ENCODE data around the gene PGAM1. TPM values are rescaled to one million over a fixed set of nuclear protein-coding genes. Genes with fewer than 3 reads are reported as not detected.
A peak's percentile ranks its signal among the peaks of the same experiment; 100 is the strongest.

The PGAM1 gene
- total and polyA plus RNA-seq, 4 experiments from 2014 or later: 95.7 to 371 (median 201) TPM

DNA sequence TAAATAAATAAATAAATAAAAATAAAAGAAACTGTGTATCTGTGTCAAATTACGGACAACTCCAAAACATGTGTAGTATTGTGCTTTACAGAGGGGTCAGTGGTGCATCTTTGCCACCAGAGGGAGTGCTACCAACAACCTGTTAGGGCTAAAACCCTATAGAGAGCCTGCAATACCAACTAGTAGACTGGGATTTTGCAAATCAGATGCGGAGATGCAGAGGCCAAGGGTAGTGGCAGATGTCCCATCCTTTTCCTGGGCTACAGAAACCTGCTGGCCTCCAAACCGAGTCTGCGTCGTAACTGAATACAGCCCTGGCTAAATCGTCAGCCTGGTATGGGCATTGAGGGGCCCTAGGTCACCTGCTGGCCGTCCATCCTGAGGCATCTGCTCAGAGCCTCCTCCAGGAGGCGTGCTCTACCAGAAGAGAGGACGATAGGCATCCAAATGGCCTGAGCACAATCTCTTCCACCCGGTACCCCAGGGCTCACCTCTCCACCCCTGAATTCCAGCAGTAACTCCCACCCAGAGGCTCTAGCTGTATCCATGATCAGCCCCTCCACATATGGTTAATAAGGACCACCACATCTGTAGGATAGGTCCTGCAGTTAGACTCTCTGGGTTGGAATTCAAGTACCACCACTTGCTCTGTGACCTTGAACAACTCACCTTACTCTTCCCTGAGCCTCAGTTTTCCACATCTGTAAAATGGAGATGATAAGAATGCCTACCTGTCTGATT lies 18.6 kb upstream of the PGAM1 start:
- CTCF ChIA-PET (ENCODE audit: partially characterized antibody): interaction anchor here (0.7 to 11.1 kb wide), 19 partner anchors 8 to 172 kb away, joined by 3 to 98 read pairs (median 4); no protein-coding TSS in a partner anchor
- Histone ChIP-seq H3K27me3 (ENCODE audit: insufficient read depth, low read length) (no peaks in the 10 kb centered on the region), H3K36me3 (ENCODE audit: insufficient read depth, low read length) (no peaks in the 10 kb centered on the region), H3K4me3 (ENCODE audit: low read length in 2 of 2) (peak overlapping the region; percentile 35 to 48), H3K4me1 (ENCODE audit: insufficient read depth, low read length) (peaks cover 6% of the 10 kb centered on the region), H3K27ac (ENCODE audit: low read depth, low read length) (no peak overlapping the region), H3K9me3 (ENCODE audit: control insufficient read depth in 1 of 2, low read length in 2 of 2) (no peaks in the 10 kb centered on the region)
- Mint-ChIP-seq H3K4me3 (peak overlapping the region in 7 of 8 donors; percentile 36 to 77 (median 74)), H3K36me3 (no peaks in the 10 kb centered on the region), H3K9me3 (no peaks in the 10 kb centered on the region), H3K4me1 (peaks cover 3 to 12% (median 9%) of the 10 kb centered on the region in 4 donors), H3K27me3 (no peaks in the 10 kb centered on the region), H3K27ac (peak overlapping the region; percentile 54 to 88 (median 78))
- intact Hi-C loops (cut with micrococcal nuclease): loop anchor here (1.0 to 5.0 kb wide), 7 partner anchors 12 to 146 kb away; partner anchors contain the start of genes EXOSC1, MMS19, PGAM1 and UBTD1
- peak; percentile 74 to 78 (median 77) for DNase-seq
- POLR2A ChIA-PET (ENCODE audit: partially characterized antibody): interaction anchor here (1.0 to 1.6 kb wide), 2 partner anchors 38 to 88 kb away, joined by 3 to 4 read pairs; partner anchors contain the start of gene FRAT1

DNA sequence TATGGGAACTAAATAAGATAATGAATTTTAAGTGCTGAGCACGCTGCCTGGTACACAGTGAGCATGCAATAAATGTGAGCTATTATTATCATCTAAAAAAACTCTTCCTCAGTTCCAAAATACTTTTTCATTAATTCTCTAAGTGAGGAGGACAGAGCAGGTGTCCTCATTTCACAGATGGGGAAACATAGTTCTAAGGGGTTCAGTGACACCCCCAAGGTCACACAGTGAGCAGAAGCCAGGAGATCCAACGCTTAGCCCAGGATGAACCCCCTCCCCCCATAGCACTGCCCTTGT lies 18.1 kb upstream of the PGAM1 start:
- H3K4me1 Mint-ChIP-seq: peaks cover 5 to 15% (median 10%) of the 10 kb centered on the region in 4 donors
- DNase-seq: no peak
- Histone ChIP-seq H3K9me3 (ENCODE audit: control insufficient read depth in 1 of 2, low read length in 2 of 2) (no peaks in the 10 kb centered on the region), H3K36me3 (ENCODE audit: insufficient read depth, low read length) (no peaks in the 10 kb centered on the region), H3K4me1 (ENCODE audit: insufficient read depth, low read length) (peaks cover 10% of the 10 kb centered on the region), H3K27ac (ENCODE audit: low read depth, low read length) (no peak overlapping the region), H3K4me3 (ENCODE audit: low read length in 2 of 2) (no peak overlapping the region), H3K27me3 (ENCODE audit: insufficient read depth, low read length) (no peaks in the 10 kb centered on the region)
- H3K27me3 Mint-ChIP-seq: no peaks in the 10 kb centered on the region
- no peaks in the 10 kb centered on the region for H3K36me3 Mint-ChIP-seq
- CTCF ChIA-PET (ENCODE audit: partially characterized antibody): interaction anchor here (0.9 to 11.1 kb wide), 13 partner anchors 13 to 173 kb away, joined by 3 to 98 read pairs (median 5); no protein-coding TSS in a partner anchor
- POLR2A ChIA-PET (ENCODE audit: partially characterized antibody): interaction anchor here (1.0 to 1.6 kb wide), 2 partner anchors 37 to 88 kb away, joined by 3 to 4 read pairs; partner anchors contain the start of gene FRAT1
- no peaks in the 10 kb centered on the region for H3K9me3 Mint-ChIP-seq
- intact Hi-C loops (cut with micrococcal nuclease): loop anchor here (1.0 to 5.0 kb wide), 7 partner anchors 11 to 145 kb away; partner anchors contain the start of genes EXOSC1, MMS19, PGAM1 and UBTD1
- peak overlapping the region in 1 of 8 donors; percentile 22 for H3K4me3 Mint-ChIP-seq
- peak overlapping the region in 1 of 7 donors; percentile 60 for H3K27ac Mint-ChIP-seq

DNA sequence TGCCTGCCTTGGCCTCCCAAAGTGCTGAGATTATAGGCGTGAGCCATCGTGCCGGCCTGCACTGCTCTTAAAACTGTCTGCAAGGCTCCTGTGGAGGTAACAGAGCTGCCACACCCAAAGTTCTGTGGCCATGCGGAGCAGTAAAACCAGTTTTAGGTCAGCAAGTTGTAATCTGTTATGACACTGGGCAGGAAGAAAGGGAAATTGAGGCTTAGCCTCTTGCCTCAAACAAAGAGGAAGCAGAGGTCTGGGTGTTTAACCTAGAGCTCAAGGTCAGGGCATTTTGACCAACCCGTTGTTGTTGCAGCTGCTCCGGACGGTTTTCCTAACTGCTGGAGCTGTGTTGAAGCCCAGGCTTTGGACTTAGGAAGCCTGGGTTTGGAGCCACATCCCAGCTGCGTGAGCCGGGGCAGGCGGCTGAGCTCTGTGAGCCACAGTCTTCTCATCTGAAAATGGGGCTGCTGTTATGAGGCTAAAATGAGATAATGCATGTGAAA lies 17.4 kb upstream of the PGAM1 start:
- intact Hi-C loops (cut with micrococcal nuclease): loop anchor here (5.0 kb wide), 1 partner anchor 54 kb away; no protein-coding TSS in a partner anchor
- Mint-ChIP-seq H3K4me3 (no peak overlapping the region), H3K4me1 (peaks cover 9 to 20% (median 15%) of the 10 kb centered on the region in 4 donors), H3K36me3 (no peaks in the 10 kb centered on the region), H3K9me3 (no peaks in the 10 kb centered on the region), H3K27ac (no peak overlapping the region), H3K27me3 (no peaks in the 10 kb centered on the region)
- no peaks in the 10 kb centered on the region for H3K27me3 ChIP-seq (ENCODE audit: insufficient read depth, low read length)
- no peak for DNase-seq
- ChIA-PET POLR2A (ENCODE audit: partially characterized antibody) (interaction anchor here (1.0 to 1.1 kb wide), 2 partner anchors 15 to 37 kb away, joined by 3 to 4 read pairs; no protein-coding TSS in a partner anchor), CTCF (ENCODE audit: partially characterized antibody) (interaction anchor here (0.9 to 11.1 kb wide), 15 partner anchors 8 to 174 kb away, joined by 3 to 98 read pairs (median 3); no protein-coding TSS in a partner anchor)
- H3K4me3 ChIP-seq (ENCODE audit: low read length in 2 of 2): no peak overlapping the region
- no peak overlapping the region for H3K27ac ChIP-seq (ENCODE audit: low read depth, low read length)
- H3K4me1 ChIP-seq (ENCODE audit: insufficient read depth, low read length): peaks cover 15% of the 10 kb centered on the region
- H3K36me3 ChIP-seq (ENCODE audit: insufficient read depth, low read length): no peaks in the 10 kb centered on the region
- H3K9me3 ChIP-seq (ENCODE audit: control insufficient read depth in 1 of 2, low read length in 2 of 2): no peaks in the 10 kb centered on the region

DNA sequence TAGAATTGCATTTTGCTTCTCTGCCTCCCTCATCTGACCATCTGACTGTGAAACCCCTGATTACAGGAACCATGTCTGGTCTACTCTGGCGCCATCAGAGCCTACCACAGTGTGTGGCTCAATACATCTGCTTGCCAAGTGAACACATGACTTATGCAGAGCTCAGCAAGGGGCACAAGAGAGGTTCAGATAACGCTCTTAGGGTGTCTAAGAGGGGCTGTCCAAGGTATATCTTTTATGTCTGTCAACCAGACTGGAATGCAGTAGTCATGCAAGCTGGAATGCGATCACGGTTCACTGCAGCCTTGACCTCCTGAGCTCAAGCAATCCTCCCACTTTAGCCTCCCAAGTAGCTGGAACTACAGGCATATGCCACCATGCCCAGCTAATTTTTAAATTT lies 14.6 kb upstream of the PGAM1 start:
- ChIA-PET POLR2A (ENCODE audit: partially characterized antibody) (interaction anchor here (0.8 to 2.2 kb wide), 2 partner anchors 16 to 23 kb away, joined by 3 to 7 read pairs; no protein-coding TSS in a partner anchor), CTCF (ENCODE audit: partially characterized antibody) (interaction anchor here (4.5 to 11.1 kb wide), 3 partner anchors 8 to 143 kb away, joined by 40 to 98 read pairs (median 75); partner anchors contain the start of gene RRP12)
- Histone ChIP-seq H3K4me1 (ENCODE audit: insufficient read depth, low read length) (peaks cover 35% of the 10 kb centered on the region), H3K36me3 (ENCODE audit: insufficient read depth, low read length) (no peaks in the 10 kb centered on the region), H3K27ac (ENCODE audit: low read depth, low read length) (no peak overlapping the region), H3K27me3 (ENCODE audit: insufficient read depth, low read length) (no peaks in the 10 kb centered on the region), H3K9me3 (ENCODE audit: control insufficient read depth in 1 of 2, low read length in 2 of 2) (no peaks in the 10 kb centered on the region), H3K4me3 (ENCODE audit: low read length in 2 of 2) (no peak overlapping the region)
- H3K27me3 Mint-ChIP-seq: no peaks in the 10 kb centered on the region
- H3K4me3 Mint-ChIP-seq: no peak overlapping the region
- DNase-seq: no peak
- H3K27ac Mint-ChIP-seq: no peak overlapping the region
- H3K4me1 Mint-ChIP-seq: peaks cover 18 to 41% (median 27%) of the 10 kb centered on the region in 4 donors
- peaks cover 0 to 1% of the 10 kb centered on the region in 2 donors for H3K36me3 Mint-ChIP-seq
- intact Hi-C loops (cut with micrococcal nuclease): no loop called here
- H3K9me3 Mint-ChIP-seq: no peaks in the 10 kb centered on the region

DNA sequence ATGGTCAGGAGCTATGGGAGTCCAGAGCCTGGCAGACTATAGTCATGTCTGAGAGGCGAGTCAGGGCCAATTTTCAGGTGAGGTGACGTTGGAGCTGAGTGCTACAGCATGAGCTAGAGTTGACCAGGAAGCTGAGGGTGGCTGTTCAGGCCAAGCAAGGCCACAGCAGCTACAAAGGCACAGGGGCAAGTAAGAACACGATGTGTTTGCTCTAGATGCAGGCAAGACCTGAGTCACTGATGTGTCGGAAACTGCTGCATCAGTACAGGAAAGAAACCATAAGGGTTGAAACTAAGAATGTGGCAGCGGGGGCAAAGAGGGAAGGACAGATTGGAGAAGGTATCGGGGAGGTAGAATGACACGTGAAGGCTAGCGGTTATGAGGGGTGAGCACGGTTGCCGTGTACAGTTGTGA lies 13.1 kb upstream of the PGAM1 start:
- intact Hi-C loops (cut with micrococcal nuclease): no loop called here
- H3K4me3 ChIP-seq (ENCODE audit: low read length in 2 of 2): no peak overlapping the region
- H3K27me3 Mint-ChIP-seq: no peaks in the 10 kb centered on the region
- H3K27me3 ChIP-seq (ENCODE audit: insufficient read depth, low read length): no peaks in the 10 kb centered on the region
- no peak for DNase-seq
- CTCF ChIA-PET (ENCODE audit: partially characterized antibody): interaction anchor here (1.6 to 11.1 kb wide), 4 partner anchors 8 to 141 kb away, joined by 3 to 98 read pairs (median 58); partner anchors contain the start of gene RRP12
- peak overlapping the region; percentile 34 to 91 (median 79) for H3K27ac Mint-ChIP-seq
- H3K4me1 Mint-ChIP-seq: peaks cover 20 to 43% (median 31%) of the 10 kb centered on the region in 4 donors
- peaks cover 38% of the 10 kb centered on the region for H3K4me1 ChIP-seq (ENCODE audit: insufficient read depth, low read length)
- no peaks in the 10 kb centered on the region for H3K9me3 Mint-ChIP-seq
- H3K9me3 ChIP-seq (ENCODE audit: control insufficient read depth in 1 of 2, low read length in 2 of 2): no peaks in the 10 kb centered on the region
- H3K36me3 Mint-ChIP-seq: peaks cover 0 to 1% of the 10 kb centered on the region in 2 donors
- peak overlapping the region in 4 of 8 donors; percentile 2 to 60 (median 23) for H3K4me3 Mint-ChIP-seq
- no peak overlapping the region for H3K27ac ChIP-seq (ENCODE audit: low read depth, low read length)
- POLR2A ChIA-PET (ENCODE audit: partially characterized antibody): interaction anchor here (1.1 to 3.4 kb wide), 5 partner anchors 8 to 94 kb away, joined by 4 to 11 read pairs (median 9); partner anchors contain the start of genes FRAT1 and RRP12
- no peaks in the 10 kb centered on the region for H3K36me3 ChIP-seq (ENCODE audit: insufficient read depth, low read length)

DNA sequence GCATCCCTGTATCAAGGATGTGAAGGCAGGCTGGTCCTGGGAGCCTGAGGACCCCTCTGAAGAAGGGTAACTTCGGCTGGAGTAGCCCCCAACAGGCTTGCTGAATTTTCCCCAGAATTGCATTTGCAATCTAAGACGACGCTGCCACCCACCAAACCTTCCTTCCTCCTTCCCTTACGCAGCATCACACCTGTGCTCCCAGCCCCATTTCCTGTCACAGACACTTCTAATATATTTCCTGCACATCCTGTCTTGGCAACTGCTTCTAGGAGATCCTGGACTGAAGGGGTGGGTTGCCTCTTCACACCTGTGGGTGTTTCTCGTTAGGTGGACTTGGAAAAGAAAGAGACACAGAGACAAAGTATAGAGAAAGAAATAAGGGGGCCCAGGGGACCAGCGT lies 9.4 kb upstream of the PGAM1 start:
- ChIA-PET CTCF (ENCODE audit: partially characterized antibody) (no interaction called here), POLR2A (ENCODE audit: partially characterized antibody) (no interaction called here)
- Histone ChIP-seq H3K36me3 (ENCODE audit: insufficient read depth, low read length) (no peaks in the 10 kb centered on the region), H3K27ac (ENCODE audit: low read depth, low read length) (no peak overlapping the region), H3K4me3 (ENCODE audit: low read length in 2 of 2) (no peak overlapping the region), H3K4me1 (ENCODE audit: insufficient read depth, low read length) (peaks cover 55% of the 10 kb centered on the region), H3K9me3 (ENCODE audit: control insufficient read depth in 1 of 2, low read length in 2 of 2) (no peaks in the 10 kb centered on the region), H3K27me3 (ENCODE audit: insufficient read depth, low read length) (no peaks in the 10 kb centered on the region)
- Mint-ChIP-seq H3K36me3 (peaks cover 0 to 1% of the 10 kb centered on the region in 2 donors), H3K4me3 (peak overlapping the region in 4 of 8 donors; percentile 48 to 73 (median 67)), H3K4me1 (peaks cover 28 to 62% (median 45%) of the 10 kb centered on the region in 4 donors), H3K27me3 (no peaks in the 10 kb centered on the region), H3K27ac (peak overlapping the region; percentile 52 to 93 (median 85)), H3K9me3 (no peaks in the 10 kb centered on the region)
- intact Hi-C loops (cut with micrococcal nuclease): no loop called here
- no peak for DNase-seq

All from CD4-positive, alpha-beta memory T cell (primary cell).